Muscle of leg (tissue), 11 donors: ENCODE measurements around the gene NUDT3. TPM values are rescaled to one million over a fixed set of nuclear protein-coding genes. Genes with fewer than 3 reads are reported as not detected.
A peak's percentile ranks its signal among the peaks of the same experiment; 100 is the strongest.
"Not testable (repeated sequence)": the region's sequence is repeated elsewhere in the genome, so short reads cannot be mapped to it uniquely, and the experiment has no call there.

Source experiments
- DNase-seq: peaks from one replicate; pipeline ENCODE4 v3.0.0; 2013
- H3K27ac ChIP-seq: one replicate; pipeline ENCODE4 v1.5.1; 2013; ENCODE audit warnings: mild to moderate bottlenecking, low read length, control low read depth
- H3K27me3 ChIP-seq: one replicate; pipeline ENCODE4 v1.6.1; 2013; ENCODE audit warnings: low read length; ENCODE audit not compliant: control insufficient read depth, insufficient read depth
- H3K36me3 ChIP-seq: one replicate; pipeline ENCODE4 v1.6.1; 2013; ENCODE audit warnings: low read length; ENCODE audit not compliant: control insufficient read depth, insufficient read depth
- H3K4me1 ChIP-seq: one replicate; pipeline ENCODE4 v1.6.1; 2013; ENCODE audit warnings: low read length; ENCODE audit not compliant: control insufficient read depth, insufficient read depth
- H3K4me3 ChIP-seq: one replicate; pipeline ENCODE4 v1.5.1; 2013; ENCODE audit warnings: low read length, control low read depth
- H3K9me3 ChIP-seq: replicated peaks from 2 replicates; pipeline ENCODE4 v1.6.1; 2013; ENCODE audit warnings: low read depth, low read length; ENCODE audit not compliant: control insufficient read depth
- WGBS: methylation state at CpG from one replicate; pipeline ENCODE4 v1.1.5; 2013; ENCODE audit warnings: missing lambda C conversion rate; ENCODE audit not compliant: insufficient coverage; 5-methylcytosine and 5-hydroxymethylcytosine counted together
- polyA plus RNA-seq, 8 donors: library from polyadenylated mRNA; unstranded; fragments of 120-200 nt; gene quantifications; one replicate each; pipeline versions ENCODE4 v1.2.1 to v1.2.3, GENCODE V29; 2013; ENCODE audit warnings: inconsistent platforms in 1 of 8, low replicate concordance in 1 of 8; ENCODE audit not compliant: insufficient read length in 8 of 8, insufficient read depth in 1 of 8
- total RNA-seq: library from RNA; stranded (reverse); fragments of 120-200 nt; gene quantifications from one replicate; pipeline ENCODE4 v1.2.4, GENCODE V29; 2013

NUDT3 gene
- total and polyA plus RNA-seq, 9 donors = 18.9 to 56.7 (median 28.8) TPM

GRCh38 chr6:34425132-34425497, 32.6 kb upstream of the NUDT3 start:
- Histone ChIP-seq H3K9me3 (no peaks in the 10 kb centered on the region), H3K27ac (peak overlapping the region; percentile 87), H3K4me1 (peaks cover 9% of the 10 kb centered on the region), H3K36me3 (peaks cover 40% of the 10 kb centered on the region), H3K27me3 (no peaks in the 10 kb centered on the region), H3K4me3 (peak overlapping the region; percentile 97)
- WGBS = 9% methylated on average over 5 of the region's 10 CpGs
- no peak for DNase-seq

- Histone ChIP-seq H3K36me3 (peaks cover 46% of the 10 kb centered on the region), H3K4me1 (peaks cover 9% of the 10 kb centered on the region), H3K9me3 (no peaks in the 10 kb centered on the region), H3K27me3 (no peaks in the 10 kb centered on the region), H3K27ac (no peak overlapping the region), H3K4me3 (peak overlapping the region; percentile 97)
- no peak for DNase-seq
- WGBS = 98% methylated on average over 11 of the region's 19 CpGs
Observed at GRCh38 chr6:34424200-34425131, 32.0 kb upstream of the NUDT3 start.

GRCh38 chr6:34423254-34423653, 30.8 kb upstream of the NUDT3 start:
- no peak overlapping the region for H3K27ac ChIP-seq
- peaks cover 9% of the 10 kb centered on the region for H3K4me1 ChIP-seq
- no peaks in the 10 kb centered on the region for H3K27me3 ChIP-seq
- WGBS = 96% methylated on average over 4 of the region's 5 CpGs
- H3K4me3 ChIP-seq = no peak overlapping the region
- H3K9me3 ChIP-seq = no peaks in the 10 kb centered on the region
- DNase-seq = no peak
- peaks cover 52% of the 10 kb centered on the region for H3K36me3 ChIP-seq

- H3K36me3 ChIP-seq = peaks cover 65% of the 10 kb centered on the region
- no peak overlapping the region for H3K27ac ChIP-seq
- H3K27me3 ChIP-seq = no peaks in the 10 kb centered on the region
- no peak overlapping the region for H3K4me3 ChIP-seq
- 100% methylated on average over 1 of the region's 5 CpGs for WGBS
- no peaks in the 10 kb centered on the region for H3K9me3 ChIP-seq
- no peaks in the 10 kb centered on the region for H3K4me1 ChIP-seq
- DNase-seq = no peak
Observed at GRCh38 chr6:34418367-34418766, 25.9 kb upstream of the NUDT3 start.

GRCh38 chr6:34416877-34417371, 24.5 kb upstream of the NUDT3 start:
- peaks cover 51% of the 10 kb centered on the region for H3K36me3 ChIP-seq
- no peak overlapping the region for H3K27ac ChIP-seq
- 79% methylated on average over 7 of the region's 7 CpGs for WGBS

GRCh38 chr6:34414999-34415858, 22.8 kb upstream of the NUDT3 start:
- Histone ChIP-seq H3K4me1 (no peaks in the 10 kb centered on the region), H3K27ac (peak overlapping the region; percentile 48), H3K9me3 (no peaks in the 10 kb centered on the region), H3K36me3 (peaks cover 41% of the 10 kb centered on the region), H3K27me3 (no peaks in the 10 kb centered on the region), H3K4me3 (no peak overlapping the region)
- DNase-seq = peak; percentile 95
- WGBS = 53% methylated on average over 6 of the region's 11 CpGs

More at GRCh38 chr6:34416877-34417371, 24.5 kb upstream of the NUDT3 start:
- Histone ChIP-seq H3K9me3 (no peaks in the 10 kb centered on the region), H3K27me3 (no peaks in the 10 kb centered on the region), H3K4me1 (no peaks in the 10 kb centered on the region), H3K4me3 (no peak overlapping the region)
- DNase-seq = no peak

- no peaks in the 10 kb centered on the region for H3K27me3 ChIP-seq
- H3K4me3 ChIP-seq = no peak overlapping the region
- no peak for DNase-seq
- no peaks in the 10 kb centered on the region for H3K4me1 ChIP-seq
- H3K9me3 ChIP-seq = no peaks in the 10 kb centered on the region
- peaks cover 23% of the 10 kb centered on the region for H3K36me3 ChIP-seq
- WGBS = 100% methylated on average over 3 of the region's 5 CpGs
- H3K27ac ChIP-seq = no peak overlapping the region
Observed at GRCh38 chr6:34412643-34413214, 20.3 kb upstream of the NUDT3 start.

GRCh38 chr6:34412016-34412415, 19.5 kb upstream of the NUDT3 start:
- peak; percentile 17 for DNase-seq
- no peaks in the 10 kb centered on the region for H3K9me3 ChIP-seq
- peaks cover 16% of the 10 kb centered on the region for H3K36me3 ChIP-seq
- H3K27me3 ChIP-seq = no peaks in the 10 kb centered on the region
- 89% methylated on average over 1 of the region's 5 CpGs for WGBS
- no peaks in the 10 kb centered on the region for H3K4me1 ChIP-seq
- no peak overlapping the region for H3K4me3 ChIP-seq
- no peak overlapping the region for H3K27ac ChIP-seq

GRCh38 chr6:34407915-34408314, 15.4 kb upstream of the NUDT3 start:
- not testable (repeated sequence) for H3K27ac ChIP-seq, DNase-seq, H3K4me3 ChIP-seq, H3K4me1 ChIP-seq, H3K9me3 ChIP-seq, H3K36me3 ChIP-seq, H3K27me3 ChIP-seq
- no CpG with 5 or more reads among the region's 1 CpG for WGBS

GRCh38 chr6:34396518-34396917, 4.0 kb upstream of the NUDT3 start:
- Histone ChIP-seq H3K4me1 (peaks cover 8% of the 10 kb centered on the region), H3K4me3 (no peak overlapping the region), H3K27me3 (no peaks in the 10 kb centered on the region), H3K9me3 (peaks cover 3% of the 10 kb centered on the region), H3K36me3 (no peaks in the 10 kb centered on the region), H3K27ac (no peak overlapping the region)
- no CpG with 5 or more reads among the region's 6 CpGs for WGBS
- DNase-seq = no peak
